Measurements from ENCODE around the gene S100A3. TPM values are rescaled to one million over a fixed set of nuclear protein-coding genes. Genes with fewer than 3 reads are reported as not detected.

The S100A3 gene
- total and polyA plus RNA-seq, 2 of the 13 experiments (the other 11 are each of a cell fraction or from before 2014, with no cell fraction given): 2.5 to 4.5 TPM

GRCh38 chr1:153566414-153567371, 17.6 kb upstream of the S100A3 start:
- H3K4me2 ChIP-seq (ENCODE audit: low read depth, low read length): peak overlapping the region; percentile 66
- peak; percentile 48 for FAIRE-seq
- H3K9ac ChIP-seq (ENCODE audit: insufficient read depth, low read depth, low read length): peak overlapping the region; percentile 48
- WGBS (ENCODE audit: low lambda C conversion rate): 34% methylated on average over 14 of the region's 16 CpGs
- H3K9me3 ChIP-seq (ENCODE audit: low read length): no peaks in the 10 kb centered on the region
- H3K4me3 ChIP-seq (replicated peaks in 1 of 3; ENCODE audit: insufficient read depth in 1 of 3, low read depth in 2 of 3, low read length in 3 of 3): peak overlapping the region in 1 of 3 experiments; percentile 48; a peak in 2 of 6 replicates
- H3K27me3 ChIP-seq (ENCODE audit: control insufficient read depth in 1 of 2, insufficient read depth in 2 of 2, low read length in 2 of 2): no peaks in the 10 kb centered on the region
- ChIA-PET POLR2A (interaction anchor here (0.6 to 3.1 kb wide), 18 partner anchors 9 to 161 kb away, joined by 3 to 49 read pairs (median 4); partner anchors contain the start of genes CHTOP, ILF2, INTS3 and S100A13), CTCF (ENCODE audit: low intra/inter-chr PET ratio, low total read pairs) (interaction anchor here (1.0 to 3.5 kb wide), 2 partner anchors 34 to 56 kb away, joined by 3 to 42 read pairs; no protein-coding TSS in a partner anchor)
- peaks cover 54% of the 10 kb centered on the region for H3K4me1 ChIP-seq (ENCODE audit: insufficient read depth, low read length)
- BruUV-seq (replicated peaks): TSS peak; percentile 91
- intact Hi-C loops (cut with micrococcal nuclease; ENCODE audit: unreplicated experiment): no loop called here
- no peaks in the 10 kb centered on the region for H3K79me2 ChIP-seq (ENCODE audit: insufficient read depth, low read length)
- peak; percentile 82 for ATAC-seq
- DNase-seq (ENCODE audit: low spot score): peak; percentile 89
- H4K20me1 ChIP-seq (ENCODE audit: insufficient read depth, low read length): no peaks in the 10 kb centered on the region
- in situ Hi-C loops (cut with HindIII; ENCODE audit: extremely low pct_ligation_motif_present, low pct_unique_long_range_greater_than_20kb): loop anchor here (5.0 kb wide), 2 partner anchors 34 to 59 kb away; no protein-coding TSS in a partner anchor
- H3K27ac ChIP-seq (ENCODE audit: extremely low read length, insufficient read depth, low read length): peak overlapping the region; percentile 35
- no peaks in the 10 kb centered on the region for H3K36me3 ChIP-seq (replicated peaks in 1 of 2; ENCODE audit: control insufficient read depth in 1 of 2, insufficient read depth in 2 of 2, low read length in 2 of 2)
- peak overlapping the region; percentile 34 for H2AFZ ChIP-seq (ENCODE audit: low read length)
- TF ChIP-seq ETV5 (CRISPR knock-in tag; IDR thresholded peaks at IDR 0.05; ENCODE audit: borderline replicate concordance) (peak; percentile 77; the same call in 1 of the 2 replicates), FOXP1 (IDR thresholded peaks at IDR 0.05) (no peak), FOXP1 (CRISPR knock-in tag; IDR thresholded peaks at IDR 0.05) (0 out of 2 replicates have a peak, but pooled peaks have one; percentile 27), ZNF574 (CRISPR knock-in tag; IDR thresholded peaks at IDR 0.05) (peak; percentile 51; the same call in 1 of the 2 replicates), ZFP41 (CRISPR knock-in tag; IDR thresholded peaks at IDR 0.05; ENCODE audit: borderline replicate concordance) (no peak), RNF2 (conservative IDR thresholded peaks at IDR 0.05; ENCODE audit: low read depth) (0 out of 2 replicates have a peak, but pooled peaks have one; percentile 15), HOMEZ (CRISPR knock-in tag; IDR thresholded peaks at IDR 0.05; ENCODE audit: low read depth) (0 out of 2 replicates have a peak, but pooled peaks have one; percentile 13), SIX1 (CRISPR knock-in tag; IDR thresholded peaks at IDR 0.05; ENCODE audit: borderline replicate concordance) (no peak), SP1 (IDR thresholded peaks at IDR 0.05) (no peak), SP1 (CRISPR knock-in tag; IDR thresholded peaks at IDR 0.05) (0 out of 2 replicates have a peak, but pooled peaks have one; percentile 16), HNRNPL (IDR thresholded peaks at IDR 0.05; ENCODE audit: low read depth, low read length) (peak; percentile 99), PHF21A (CRISPR knock-in tag; IDR thresholded peaks at IDR 0.05) (peak; percentile 15; the same call in 1 of the 2 replicates), FOSL1 (CRISPR knock-in tag; IDR thresholded peaks at IDR 0.05; ENCODE audit: borderline replicate concordance) (peak; percentile 91), ZNF772 (CRISPR knock-in tag; IDR thresholded peaks at IDR 0.05) (no peak), ZIK1 (CRISPR knock-in tag; IDR thresholded peaks at IDR 0.05; ENCODE audit: borderline replicate concordance, low read depth) (no peak), AKAP8 (CRISPR knock-in tag; IDR thresholded peaks at IDR 0.05) (no peak), TEAD3 (CRISPR knock-in tag; optimal IDR thresholded peaks at IDR 0.05; ENCODE audit: borderline replicate concordance) (peak; percentile 83), SOX5 (CRISPR knock-in tag; IDR thresholded peaks at IDR 0.05; ENCODE audit: borderline replicate concordance) (peak; percentile 48; the same call in 1 of the 2 replicates)

Data from HepG2 (cell line).